Measurements from ENCODE around the gene PSD2.

Gene PSD2

DNA sequence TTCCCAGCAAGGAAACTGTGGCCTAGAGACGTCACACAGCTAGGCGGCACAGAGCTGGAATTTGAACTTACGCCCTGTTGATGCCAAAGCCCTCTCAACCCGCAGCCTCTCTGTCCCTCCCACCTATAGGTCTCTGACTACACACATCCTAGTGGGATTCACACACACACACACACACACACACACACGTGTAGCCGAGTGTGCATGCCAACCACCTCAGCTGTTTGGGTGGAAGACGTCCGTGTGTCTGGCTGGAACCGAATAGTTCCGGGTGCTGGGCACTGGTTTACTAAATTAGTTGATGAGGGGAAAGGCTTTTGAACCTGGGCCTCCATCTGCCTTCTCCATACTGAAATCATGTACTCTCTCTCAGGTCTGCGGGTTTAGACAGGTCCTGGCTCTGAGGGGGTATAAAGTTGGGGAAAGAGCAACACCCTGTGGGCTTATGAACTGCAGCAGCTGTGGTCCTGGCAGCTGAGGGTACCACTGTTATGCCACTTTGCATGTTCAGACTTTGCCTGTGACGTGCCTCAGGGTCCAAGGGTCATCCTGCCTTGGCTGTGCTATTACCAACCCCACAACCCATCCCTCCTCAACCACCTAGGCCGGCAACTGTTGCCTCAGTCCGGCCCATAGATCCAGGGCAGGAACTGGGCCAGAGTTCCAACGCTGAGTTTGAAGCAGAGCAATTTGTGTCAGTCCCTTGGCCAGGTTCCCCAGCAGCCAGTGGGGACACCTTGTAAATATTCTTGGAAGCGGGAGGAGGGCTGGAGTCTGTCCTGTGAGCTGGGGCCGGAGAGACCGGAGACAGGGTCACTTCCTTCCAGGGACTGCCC is 50.5 kb downstream of the PSD2 start:
- DNase-seq (ENCODE audit: low read depth), result no peak

DNA sequence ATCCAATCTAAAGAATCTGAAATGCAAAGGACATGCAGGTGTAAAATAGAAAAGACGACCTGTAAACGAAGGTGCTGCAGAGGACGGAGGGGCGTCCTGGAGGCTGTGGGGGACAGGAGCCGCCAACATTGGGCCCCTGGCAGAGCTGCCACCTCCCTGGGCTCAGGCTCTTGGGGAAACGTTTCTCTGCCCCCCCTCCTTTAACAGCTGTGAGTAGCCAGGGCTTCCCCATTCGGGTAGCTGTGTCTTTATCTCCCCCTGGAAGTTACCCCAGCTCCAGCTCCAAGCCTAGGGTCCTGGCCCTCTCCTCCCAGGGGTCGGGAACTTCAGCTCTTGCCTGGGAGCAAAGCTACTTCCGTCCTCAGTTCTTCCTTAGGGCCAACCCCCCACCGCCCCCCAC is 51.5 kb downstream of the PSD2 start:
- DNase-seq (ENCODE audit: low read depth), result no peak
- TF ChIP-seq, protein P1, sequence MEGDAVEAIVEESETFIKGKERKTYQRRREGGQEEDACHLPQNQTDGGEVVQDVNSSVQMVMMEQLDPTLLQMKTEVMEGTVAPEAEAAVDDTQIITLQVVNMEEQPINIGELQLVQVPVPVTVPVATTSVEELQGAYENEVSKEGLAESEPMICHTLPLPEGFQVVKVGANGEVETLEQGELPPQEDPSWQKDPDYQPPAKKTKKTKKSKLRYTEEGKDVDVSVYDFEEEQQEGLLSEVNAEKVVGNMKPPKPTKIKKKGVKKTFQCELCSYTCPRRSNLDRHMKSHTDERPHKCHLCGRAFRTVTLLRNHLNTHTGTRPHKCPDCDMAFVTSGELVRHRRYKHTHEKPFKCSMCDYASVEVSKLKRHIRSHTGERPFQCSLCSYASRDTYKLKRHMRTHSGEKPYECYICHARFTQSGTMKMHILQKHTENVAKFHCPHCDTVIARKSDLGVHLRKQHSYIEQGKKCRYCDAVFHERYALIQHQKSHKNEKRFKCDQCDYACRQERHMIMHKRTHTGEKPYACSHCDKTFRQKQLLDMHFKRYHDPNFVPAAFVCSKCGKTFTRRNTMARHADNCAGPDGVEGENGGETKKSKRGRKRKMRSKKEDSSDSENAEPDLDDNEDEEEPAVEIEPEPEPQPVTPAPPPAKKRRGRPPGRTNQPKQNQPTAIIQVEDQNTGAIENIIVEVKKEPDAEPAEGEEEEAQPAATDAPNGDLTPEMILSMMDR (IDR thresholded peaks at IDR 0.05; ENCODE audit: low read depth, low read length), result no peak
- TF ChIP-seq POLR2A (IDR thresholded peaks at IDR 0.05; ENCODE audit: extremely low read depth, insufficient read length), result no peak
- TF ChIP-seq, protein P2, sequence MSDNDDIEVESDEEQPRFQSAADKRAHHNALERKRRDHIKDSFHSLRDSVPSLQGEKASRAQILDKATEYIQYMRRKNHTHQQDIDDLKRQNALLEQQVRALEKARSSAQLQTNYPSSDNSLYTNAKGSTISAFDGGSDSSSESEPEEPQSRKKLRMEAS (IDR thresholded peaks at IDR 0.05; ENCODE audit: low read depth, low read length), result no peak
- no peak for TF ChIP-seq MYC (IDR thresholded peaks at IDR 0.05; ENCODE audit: low read depth, low read length)
- H3K4me3 ChIP-seq (ENCODE audit: low read depth, low read length), result no peak overlapping the region

More for the DNA sequence above, 50.5 kb downstream of the PSD2 start:
- TF ChIP-seq, protein P1 (IDR thresholded peaks at IDR 0.05; ENCODE audit: low read depth, low read length), result no peak
- TF ChIP-seq MYC (IDR thresholded peaks at IDR 0.05; ENCODE audit: low read depth, low read length) (no peak), POLR2A (IDR thresholded peaks at IDR 0.05; ENCODE audit: extremely low read depth, insufficient read length) (no peak)
- TF ChIP-seq, protein P2 (IDR thresholded peaks at IDR 0.05; ENCODE audit: low read depth, low read length), result no peak
- H3K4me3 ChIP-seq (ENCODE audit: low read depth, low read length), result no peak overlapping the region

DNA sequence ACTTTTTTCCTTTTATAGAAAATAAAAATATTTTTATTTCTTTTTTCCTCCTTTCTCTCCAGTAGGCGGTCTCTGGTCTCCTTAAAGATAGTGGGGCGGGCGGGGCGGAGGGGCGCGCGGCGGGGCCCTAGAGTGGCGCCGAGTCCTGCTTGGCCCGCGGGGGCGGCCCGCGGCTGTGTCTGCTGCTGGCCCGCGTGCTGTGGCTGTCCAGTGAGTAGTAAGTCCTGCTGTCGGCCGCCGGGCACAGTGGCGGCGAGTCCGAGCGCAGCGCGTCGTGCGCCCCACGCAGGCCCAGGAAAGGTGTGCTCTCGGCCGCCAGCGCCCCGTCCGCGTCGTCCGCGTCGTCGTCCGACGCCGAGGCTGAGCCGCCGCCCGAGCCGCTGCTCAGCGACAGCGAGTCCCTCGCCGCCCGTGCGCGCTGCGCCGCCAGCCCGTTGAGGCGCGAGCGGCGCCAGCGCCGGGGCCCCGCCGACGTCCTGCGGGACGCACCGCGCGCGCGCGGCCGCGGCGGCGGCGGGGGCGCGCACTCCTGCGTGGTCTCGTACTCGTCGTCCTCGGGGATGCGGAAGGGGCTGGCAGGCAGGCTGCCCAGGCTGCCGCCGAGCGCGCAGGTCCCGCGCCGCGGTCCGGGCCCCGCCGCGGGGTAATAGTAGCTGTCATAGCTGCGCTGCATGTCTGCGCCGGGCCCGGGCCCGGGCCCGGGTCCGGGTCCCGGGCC is 52.3 kb downstream of the PSD2 start:
- DNase-seq (ENCODE audit: low read depth), result no peak
- TF ChIP-seq, protein P1 (IDR thresholded peaks at IDR 0.05; ENCODE audit: low read depth, low read length), result no peak
- no peak for TF ChIP-seq POLR2A (IDR thresholded peaks at IDR 0.05; ENCODE audit: extremely low read depth, insufficient read length)
- TF ChIP-seq, protein P2 (IDR thresholded peaks at IDR 0.05; ENCODE audit: low read depth, low read length), result no peak
- no peak for TF ChIP-seq MYC (IDR thresholded peaks at IDR 0.05; ENCODE audit: low read depth, low read length)
- H3K4me3 ChIP-seq (ENCODE audit: low read depth, low read length), result no peak overlapping the region

DNA sequence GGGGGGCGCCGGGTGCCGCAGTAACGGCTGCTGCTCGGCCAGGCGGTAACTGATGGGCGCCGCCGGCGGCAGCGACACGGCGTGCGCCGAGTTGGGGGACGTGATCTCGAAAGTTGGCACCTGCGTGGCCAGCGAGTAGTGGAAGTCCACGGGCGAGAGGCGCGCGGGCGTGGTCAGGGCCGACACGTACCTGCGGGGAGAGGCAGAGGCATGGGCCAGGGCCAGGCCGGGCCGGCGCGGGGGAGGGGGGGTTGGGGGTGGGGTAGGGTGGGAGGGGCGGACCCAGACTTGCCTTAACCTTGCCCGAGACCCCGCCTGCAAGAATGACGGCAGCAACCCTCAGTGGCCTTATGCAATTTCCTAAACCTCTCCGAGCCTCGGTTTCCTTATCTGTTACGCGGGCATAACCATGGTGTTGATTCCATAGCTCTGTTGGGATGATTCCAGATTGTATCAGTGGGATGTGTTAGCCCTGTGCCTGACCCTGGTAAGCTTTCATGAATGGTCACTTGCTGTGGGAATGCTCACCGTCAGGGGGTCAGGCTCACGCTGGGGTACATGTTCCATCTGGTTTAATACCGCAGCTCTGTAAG is 53.0 kb downstream of the PSD2 start:
- TF ChIP-seq MYC (IDR thresholded peaks at IDR 0.05; ENCODE audit: low read depth, low read length) (no peak), POLR2A (IDR thresholded peaks at IDR 0.05; ENCODE audit: extremely low read depth, insufficient read length) (no peak)
- TF ChIP-seq, protein P1 (IDR thresholded peaks at IDR 0.05; ENCODE audit: low read depth, low read length), result no peak
- TF ChIP-seq, protein P2 (IDR thresholded peaks at IDR 0.05; ENCODE audit: low read depth, low read length), result no peak
- no peak overlapping the region for H3K4me3 ChIP-seq (ENCODE audit: low read depth, low read length)
- DNase-seq (ENCODE audit: low read depth), result no peak

DNA sequence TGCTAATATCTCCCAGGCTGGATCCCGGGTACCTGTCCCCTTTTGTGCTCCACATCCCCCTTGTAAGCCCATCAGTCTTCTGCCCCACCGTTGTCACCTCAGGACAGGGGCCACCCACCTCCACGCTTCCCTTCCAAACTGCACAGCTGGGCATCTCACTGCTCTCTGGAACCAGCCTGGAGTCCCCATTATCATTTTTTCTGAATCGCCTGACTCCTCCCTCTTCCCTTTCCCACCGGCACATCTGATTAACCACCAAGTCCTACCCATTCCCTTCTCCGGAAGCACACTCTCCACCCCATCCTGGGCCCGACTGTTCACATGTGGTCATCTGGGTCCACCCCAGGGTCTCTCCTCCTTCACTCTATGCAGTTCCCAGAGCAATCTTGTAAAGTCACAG is 53.9 kb downstream of the PSD2 start:
- no peak overlapping the region for H3K4me3 ChIP-seq (ENCODE audit: low read depth, low read length)
- DNase-seq (ENCODE audit: low read depth), result no peak
- TF ChIP-seq, protein P1 (IDR thresholded peaks at IDR 0.05; ENCODE audit: low read depth, low read length), result no peak
- TF ChIP-seq, protein P2 (IDR thresholded peaks at IDR 0.05; ENCODE audit: low read depth, low read length), result no peak
- no peak for TF ChIP-seq MYC (IDR thresholded peaks at IDR 0.05; ENCODE audit: low read depth, low read length)
- no peak for TF ChIP-seq POLR2A (IDR thresholded peaks at IDR 0.05; ENCODE audit: extremely low read depth, insufficient read length)

Measured in NB4 (cell line).